Measurements from ENCODE around the gene FAM135A. TPM values are rescaled to one million over a fixed set of nuclear protein-coding genes. Genes with fewer than 3 reads are reported as not detected.

FAM135A gene
- total RNA-seq, 1 experiment from 2014 or later: 31.0 TPM

DNA sequence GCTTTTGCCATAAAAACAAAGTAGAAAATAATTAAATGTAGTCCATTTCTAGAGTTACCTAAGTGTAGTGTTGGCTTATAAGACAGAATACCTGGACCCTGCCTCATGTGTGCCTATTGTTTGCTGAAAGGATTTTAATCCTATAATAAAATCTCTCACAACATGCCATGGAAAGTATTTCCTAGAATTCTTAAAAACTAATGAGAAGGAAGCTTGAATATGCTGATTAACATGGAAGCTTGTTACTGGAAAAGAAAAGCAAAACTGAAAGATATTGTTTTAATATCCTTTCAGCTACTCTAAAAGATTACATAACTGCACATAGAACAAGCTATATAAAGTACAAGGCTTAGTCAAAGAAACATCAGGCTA lies 18.0 kb upstream of the FAM135A start:
- Mint-ChIP-seq H3K36me3 (ENCODE audit: insufficient read depth in 1 of 3, low read depth in 3 of 3) (no peaks in the 10 kb centered on the region), H3K4me1 (peaks cover 13% of the 10 kb centered on the region in 2 experiments), H3K9me3 (no peaks in the 10 kb centered on the region), H3K4me3 (no peak overlapping the region), H3K27ac (no peak overlapping the region), H3K27me3 (ENCODE audit: low read depth) (no peaks in the 10 kb centered on the region)
- Histone ChIP-seq H3K9me3 (ENCODE audit: control insufficient read depth, low read depth, low read length) (no peaks in the 10 kb centered on the region), H3K14ac (ENCODE audit: insufficient read depth, low read length) (no peak overlapping the region), H3T11ph (ENCODE audit: low read length) (no peak overlapping the region), H3K27ac (ENCODE audit: insufficient read length, low read depth, low read length) (no peak overlapping the region), H3K4me2 (ENCODE audit: insufficient read depth, insufficient read length, low read length) (no peak overlapping the region), H4K91ac (ENCODE audit: insufficient read length, low read depth, low read length) (no peak overlapping the region), H2BK15ac (ENCODE audit: low read depth, low read length) (no peak overlapping the region), H3K4ac (ENCODE audit: low read depth, low read length) (no peak overlapping the region), H2AFZ (ENCODE audit: low read length) (no peak overlapping the region), H3K23ac (ENCODE audit: insufficient read length, low read depth, low read length) (no peak overlapping the region), H4K8ac (replicated peaks; ENCODE audit: insufficient read length, low read depth, low read length) (no peak overlapping the region), H4K20me1 (ENCODE audit: control insufficient read depth, insufficient read depth, insufficient read length) (no peaks in the 10 kb centered on the region), H2AK5ac (ENCODE audit: insufficient read length, low read length) (no peak overlapping the region), H3K23me2 (ENCODE audit: insufficient read length, low read depth, low read length, poor library complexity, severe bottlenecking) (no peaks in the 10 kb centered on the region), H3K9ac (ENCODE audit: extremely low read depth, insufficient read length, low read length) (no peak overlapping the region), H2BK20ac (ENCODE audit: low read depth, low read length, poor library complexity, severe bottlenecking) (no peak overlapping the region), H3K56ac (ENCODE audit: insufficient read length, low read depth, low read length) (no peak overlapping the region), H2BK12ac (ENCODE audit: insufficient read length, low read depth, low read length) (no peak overlapping the region), H3K4me1 (ENCODE audit: insufficient read depth, low read length) (no peaks in the 10 kb centered on the region), H2BK5ac (ENCODE audit: insufficient read length, low read length) (no peak overlapping the region), H3K79me1 (ENCODE audit: insufficient read depth, low read depth, low read length, poor library complexity, severe bottlenecking) (no peaks in the 10 kb centered on the region), H3K79me2 (ENCODE audit: insufficient read depth, low read length) (no peaks in the 10 kb centered on the region), H3K18ac (ENCODE audit: insufficient read length, low read depth, low read length) (no peak overlapping the region), H4K5ac (ENCODE audit: insufficient read length, low read depth, low read length) (no peak overlapping the region), H2BK120ac (ENCODE audit: low read depth, low read length, poor library complexity, severe bottlenecking) (no peak overlapping the region), H3K27me3 (ENCODE audit: insufficient read depth, low read length) (no peaks in the 10 kb centered on the region)
- TF ChIP-seq CTCF (conservative IDR thresholded peaks at IDR 0.05): no peak
- DNase-seq: no peak
